Measurements from ENCODE around the gene HTATIP2.
A peak's percentile ranks its signal among the peaks of the same experiment; 100 is the strongest.

HTATIP2 gene

GRCh38 chr11:20417771-20418170, 54.3 kb downstream of the HTATIP2 start:
- DNase-seq (ENCODE audit: insufficient read length, low spot score) (no peak), FAIRE-seq (peak; percentile 16)
- TF ChIP-seq CTCF (IDR thresholded peaks at IDR 0.05; ENCODE audit: insufficient read depth, missing control alignments) = no peak

- no peak for FAIRE-seq
- no peak for DNase-seq (ENCODE audit: insufficient read length, low spot score)
Observed at GRCh38 chr11:20421946-20422345, 58.4 kb downstream of the HTATIP2 start.

GRCh38 chr11:20429216-20429615, 65.7 kb downstream of the HTATIP2 start:
- no peak for DNase-seq (ENCODE audit: insufficient read length, low spot score)
- no peak for TF ChIP-seq CTCF (IDR thresholded peaks at IDR 0.05; ENCODE audit: insufficient read depth, missing control alignments)
- FAIRE-seq = no peak

More at GRCh38 chr11:20421946-20422345, 58.4 kb downstream of the HTATIP2 start:
- no peak for TF ChIP-seq CTCF (IDR thresholded peaks at IDR 0.05; ENCODE audit: insufficient read depth, missing control alignments)
